ENCODE measurements around the gene SLC35E3.

Gene SLC35E3

DNA sequence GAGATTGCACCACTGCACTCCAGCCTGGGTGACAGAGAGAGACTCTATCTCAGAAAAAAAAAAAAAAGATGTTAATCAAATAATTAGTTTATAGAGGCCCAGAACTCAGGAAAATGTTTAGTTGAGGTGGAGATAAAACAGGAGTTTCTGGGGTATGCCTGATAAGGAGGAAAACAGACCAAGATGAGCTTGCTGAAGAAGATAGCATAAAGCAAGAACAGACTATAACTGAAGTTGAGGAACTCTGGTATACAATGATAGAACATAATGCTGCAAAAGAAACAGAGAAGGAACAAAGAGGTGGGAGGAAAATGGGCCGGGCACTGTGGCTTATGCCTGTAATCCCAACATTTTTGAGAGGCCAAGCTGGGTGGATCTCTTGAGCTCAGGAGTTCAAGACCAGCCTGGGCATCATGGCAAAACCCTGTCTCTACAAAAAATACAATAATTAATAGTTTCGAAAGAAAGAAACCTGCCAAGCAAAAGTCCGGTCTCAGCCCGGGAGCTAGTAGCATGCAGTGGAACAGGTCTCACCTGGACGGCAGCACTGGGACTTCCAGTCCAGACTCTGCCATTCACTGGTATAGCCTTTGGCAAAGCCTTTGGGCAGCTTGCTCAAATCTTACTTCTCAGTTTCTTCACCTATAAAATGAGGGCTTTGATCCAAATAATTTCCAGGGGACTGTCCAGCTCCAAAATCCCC is 25.4 kb downstream of the SLC35E3 start:
- DNase-seq: no peak

DNA sequence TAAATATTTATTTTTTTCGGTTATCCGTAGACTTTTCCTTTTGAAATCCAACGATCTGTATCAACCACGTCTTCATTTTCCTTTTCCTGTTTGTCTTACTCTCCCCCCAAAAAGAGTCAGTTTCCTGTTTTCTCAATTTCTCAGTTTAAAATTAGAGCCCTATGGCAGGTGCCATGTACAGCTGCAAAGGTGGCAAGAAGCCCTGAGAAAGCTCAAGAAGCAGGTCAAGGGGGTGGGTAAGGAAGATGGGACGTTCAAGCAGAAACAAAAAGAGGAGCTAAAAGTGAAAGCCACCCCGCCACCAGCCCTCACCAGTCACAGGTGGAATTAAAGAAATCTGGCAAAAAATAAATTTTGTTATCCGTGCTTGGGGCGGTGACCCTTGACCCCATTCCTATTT is 26.7 kb downstream of the SLC35E3 start:
- no peak for DNase-seq

DNA sequence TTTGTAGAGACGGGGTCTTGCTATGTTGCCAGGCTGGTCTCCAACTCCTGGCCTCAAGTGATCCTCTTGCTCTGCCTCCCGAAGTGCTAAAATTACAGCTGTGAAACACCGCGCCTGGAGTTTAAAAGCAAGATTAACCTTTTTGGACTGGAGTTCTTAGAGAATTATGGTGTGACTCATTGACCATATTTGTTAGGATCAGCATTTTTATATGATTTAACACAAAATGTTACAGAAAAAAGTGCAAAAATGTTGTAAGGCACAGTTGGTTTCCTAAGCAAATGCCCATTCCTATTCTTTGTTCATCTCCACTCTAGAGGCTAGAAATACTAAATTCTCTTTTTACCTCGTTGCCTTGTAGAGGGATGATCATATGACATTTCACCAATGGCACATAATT is 27.6 kb downstream of the SLC35E3 start:
- DNase-seq: no peak

DNA sequence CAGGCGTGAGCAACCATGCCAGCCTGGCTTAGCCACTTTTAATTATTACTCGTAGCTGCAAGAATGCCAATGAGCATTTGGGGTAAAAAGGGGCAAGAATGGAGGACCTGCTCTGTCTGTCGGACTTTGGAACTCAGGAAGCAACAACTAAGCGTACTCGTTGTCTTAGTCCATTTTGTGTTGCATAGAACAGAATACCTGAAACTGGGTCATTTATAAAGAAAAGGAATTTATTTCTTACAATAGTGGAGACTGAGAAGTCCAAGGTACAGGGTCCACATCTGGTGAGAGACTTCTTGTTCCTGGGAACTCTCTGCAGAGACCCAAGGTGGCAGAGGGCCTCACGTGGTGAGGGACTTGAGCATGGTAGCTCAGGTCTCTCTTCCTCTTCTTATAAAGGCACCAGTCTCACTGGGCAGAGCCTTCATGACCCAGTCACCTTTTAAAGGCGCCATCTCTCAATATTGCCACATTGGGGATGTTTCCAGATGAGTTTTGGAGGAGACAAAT is 29.2 kb downstream of the SLC35E3 start:
- no peak for DNase-seq

DNA sequence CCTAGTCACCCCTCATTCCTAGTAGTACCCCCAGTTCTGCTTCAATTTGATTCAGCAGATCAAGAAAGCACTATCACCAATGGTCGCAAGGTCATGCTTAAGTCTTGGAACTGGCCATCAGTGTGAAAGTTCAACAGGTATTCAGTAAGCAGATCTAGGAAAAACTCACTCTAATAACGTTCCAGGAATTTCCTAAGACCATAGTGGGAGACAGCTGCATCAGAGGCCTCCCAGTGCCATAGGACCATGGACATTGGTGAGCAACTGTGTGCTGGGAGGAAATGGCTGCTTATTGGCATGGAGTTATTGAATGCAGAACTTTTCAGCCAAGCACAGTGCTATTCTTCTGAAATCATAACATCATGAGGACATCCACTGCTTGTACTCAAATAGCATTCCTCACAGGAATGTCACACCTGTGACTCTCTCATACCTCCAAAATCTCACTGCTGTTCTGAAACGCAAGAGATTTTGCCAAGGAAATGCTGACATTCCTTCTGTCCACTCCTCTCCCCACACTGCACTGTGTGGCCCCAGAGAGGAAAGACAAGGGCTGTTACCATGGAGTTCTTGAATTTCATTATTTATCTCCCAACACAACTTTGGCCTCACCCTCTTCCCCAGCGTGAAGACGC is 31.1 kb downstream of the SLC35E3 start:
- DNase-seq: no peak

DNA sequence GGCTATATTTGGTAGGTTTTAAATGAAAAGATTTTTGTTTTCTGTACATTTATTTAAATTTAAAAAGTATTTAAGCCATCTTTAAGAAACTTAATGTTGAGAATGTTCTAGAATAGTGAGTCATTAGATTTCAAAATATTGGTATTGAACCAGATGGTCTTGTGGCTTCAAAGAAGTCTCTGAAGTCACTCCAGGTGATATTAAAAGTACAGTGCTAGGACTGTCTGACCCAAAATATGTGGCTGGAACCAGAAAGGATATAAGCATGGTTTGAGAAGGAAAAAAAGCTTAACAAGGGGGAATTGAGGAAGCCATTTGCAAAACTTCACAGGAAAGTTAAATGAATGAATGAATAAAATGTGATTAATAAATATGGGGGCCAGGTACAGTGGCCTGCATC is 33.3 kb downstream of the SLC35E3 start:
- no peak for DNase-seq

DNA sequence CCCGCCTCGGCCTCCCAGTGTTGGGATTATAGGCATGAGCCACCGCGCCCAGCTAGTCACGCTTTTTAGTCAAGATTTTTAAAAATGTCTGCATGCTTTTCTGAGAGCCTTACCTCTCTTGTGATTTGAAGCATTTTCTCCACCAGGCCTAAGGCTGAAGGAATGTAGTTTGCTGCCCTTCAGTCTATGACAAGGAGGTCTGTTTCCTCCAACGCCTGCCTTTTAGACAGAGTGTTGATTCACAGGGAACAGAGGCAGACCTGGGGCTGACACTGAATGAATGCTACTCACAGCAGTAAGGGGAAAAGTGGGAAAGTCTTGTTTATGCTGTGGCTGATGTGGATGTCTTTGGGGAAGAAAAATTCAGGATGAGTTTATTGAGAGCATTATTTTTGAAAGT is 34.8 kb downstream of the SLC35E3 start:
- DNase-seq: no peak

DNA sequence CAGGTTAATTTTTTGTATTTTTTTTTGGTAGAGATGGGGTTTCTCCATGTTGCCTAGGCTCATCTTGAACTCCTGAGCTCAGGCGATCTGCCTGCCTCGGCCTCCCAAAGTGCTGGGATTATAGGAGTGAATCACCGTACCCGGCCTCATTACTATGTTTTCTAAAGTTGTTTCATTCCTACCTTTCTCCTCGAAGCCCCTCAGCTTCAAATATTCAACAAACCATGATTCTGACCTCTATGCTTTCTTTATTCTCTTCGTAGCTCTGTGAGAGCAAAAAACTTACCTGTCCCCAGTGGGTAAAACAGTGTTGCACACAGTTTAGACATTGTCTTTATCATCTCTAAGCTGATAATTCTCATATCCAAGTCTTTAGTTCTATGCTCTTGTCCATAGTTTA is 35.8 kb downstream of the SLC35E3 start:
- no peak for DNase-seq

DNA sequence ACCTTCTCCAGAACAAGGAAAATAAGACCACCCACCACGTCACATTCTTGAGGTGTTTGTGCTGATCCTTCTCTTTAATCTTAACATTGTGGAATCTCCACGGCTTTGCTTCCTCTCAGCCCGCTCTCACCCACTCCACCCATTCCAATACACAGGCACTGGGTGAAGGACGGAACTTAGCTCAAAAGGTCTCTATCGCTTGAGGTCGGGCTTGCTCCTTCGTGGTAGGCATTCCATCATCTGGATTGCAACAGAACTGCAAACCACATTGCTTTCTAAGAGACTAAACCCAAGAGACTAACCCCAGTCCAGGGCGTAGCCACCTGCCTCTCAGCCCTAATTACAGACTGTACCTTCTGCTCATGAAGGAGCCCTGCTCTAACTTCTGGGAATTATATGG is 38.0 kb downstream of the SLC35E3 start:
- DNase-seq: no peak

DNA sequence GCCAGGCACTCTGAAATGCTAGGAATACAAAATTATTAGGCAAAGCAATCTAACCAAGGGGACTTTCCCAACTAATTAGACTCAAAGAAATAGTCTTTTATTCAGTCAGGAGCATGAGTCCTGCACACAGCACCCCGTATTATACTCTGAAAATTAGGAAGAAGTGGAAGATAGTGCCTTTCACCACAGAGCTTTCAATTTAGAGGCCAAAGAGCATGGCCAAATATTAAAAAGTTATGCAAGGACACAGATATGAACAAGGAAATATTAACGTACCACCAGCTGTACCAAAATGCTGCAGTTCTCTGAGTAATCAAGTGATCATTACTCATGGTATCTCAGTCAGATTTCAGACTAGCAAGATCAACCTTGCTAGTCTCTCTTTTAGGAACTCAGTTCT is 39.4 kb downstream of the SLC35E3 start:
- DNase-seq: no peak

DNA sequence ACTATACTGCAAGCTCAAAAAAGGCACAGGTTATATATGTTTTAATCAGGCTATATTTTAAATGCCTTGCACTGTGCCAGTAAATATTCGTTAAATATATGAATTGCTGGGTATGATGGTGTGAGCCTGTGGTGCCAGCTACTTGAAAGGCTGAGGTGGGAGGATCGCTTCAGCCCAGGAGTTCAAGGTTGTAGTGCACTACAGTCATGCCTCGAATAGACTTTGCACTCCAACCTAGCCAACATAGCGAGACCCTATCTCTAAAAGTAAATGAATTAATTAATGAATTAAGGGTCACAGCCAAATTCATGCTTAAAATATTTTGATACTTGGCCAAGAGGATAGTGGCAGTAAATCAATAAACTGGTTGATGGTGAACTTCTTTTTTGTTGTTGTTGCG is 39.8 kb downstream of the SLC35E3 start:
- no peak for DNase-seq

DNA sequence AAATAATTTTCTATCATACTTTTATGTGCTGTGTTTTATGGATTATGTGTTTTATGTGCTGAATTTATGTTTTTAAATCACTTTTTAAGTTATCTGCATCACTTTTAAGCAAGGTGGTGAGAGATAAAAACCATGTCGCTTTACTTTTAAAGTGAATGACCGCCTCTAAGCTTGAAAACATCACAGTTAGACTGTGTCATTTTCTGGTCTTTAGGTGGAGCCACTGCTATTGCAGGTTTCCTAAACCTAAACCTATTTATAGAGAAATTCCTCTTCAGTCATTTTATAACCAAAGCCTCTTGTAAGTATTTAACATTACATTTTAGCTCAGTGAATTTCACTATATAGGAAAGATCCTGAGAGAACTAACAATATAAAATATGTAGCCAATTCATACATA is 41.0 kb downstream of the SLC35E3 start:
- no peak for DNase-seq

DNA sequence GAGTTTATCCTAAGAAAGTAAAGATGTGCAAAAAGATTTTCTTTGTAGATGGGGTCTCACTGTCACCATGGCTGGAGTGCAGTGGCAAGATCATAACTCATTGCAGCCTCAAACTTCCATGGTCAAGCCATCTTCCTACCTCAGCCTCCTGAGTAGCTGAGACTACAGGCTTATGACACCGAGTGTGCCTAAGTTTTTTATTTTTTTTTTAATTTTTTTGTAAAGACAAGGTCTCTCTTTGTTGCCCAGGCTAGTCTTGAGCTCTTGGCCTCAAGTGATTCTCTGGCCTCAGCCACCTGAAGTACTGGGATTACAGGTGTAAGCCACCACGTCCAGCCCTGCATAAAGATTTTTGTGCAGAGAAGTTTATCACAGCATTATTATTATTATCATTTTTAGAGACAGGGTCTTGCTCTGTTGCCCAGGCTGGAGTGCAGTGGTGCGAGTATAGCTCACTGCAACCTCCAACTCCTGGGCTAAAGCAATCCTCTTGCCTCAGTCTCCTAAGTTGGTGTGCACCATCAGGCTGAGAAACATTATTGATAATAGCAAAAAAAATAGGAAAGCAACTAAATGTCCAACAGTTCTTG is 42.7 kb downstream of the SLC35E3 start:
- no peak for DNase-seq

DNA sequence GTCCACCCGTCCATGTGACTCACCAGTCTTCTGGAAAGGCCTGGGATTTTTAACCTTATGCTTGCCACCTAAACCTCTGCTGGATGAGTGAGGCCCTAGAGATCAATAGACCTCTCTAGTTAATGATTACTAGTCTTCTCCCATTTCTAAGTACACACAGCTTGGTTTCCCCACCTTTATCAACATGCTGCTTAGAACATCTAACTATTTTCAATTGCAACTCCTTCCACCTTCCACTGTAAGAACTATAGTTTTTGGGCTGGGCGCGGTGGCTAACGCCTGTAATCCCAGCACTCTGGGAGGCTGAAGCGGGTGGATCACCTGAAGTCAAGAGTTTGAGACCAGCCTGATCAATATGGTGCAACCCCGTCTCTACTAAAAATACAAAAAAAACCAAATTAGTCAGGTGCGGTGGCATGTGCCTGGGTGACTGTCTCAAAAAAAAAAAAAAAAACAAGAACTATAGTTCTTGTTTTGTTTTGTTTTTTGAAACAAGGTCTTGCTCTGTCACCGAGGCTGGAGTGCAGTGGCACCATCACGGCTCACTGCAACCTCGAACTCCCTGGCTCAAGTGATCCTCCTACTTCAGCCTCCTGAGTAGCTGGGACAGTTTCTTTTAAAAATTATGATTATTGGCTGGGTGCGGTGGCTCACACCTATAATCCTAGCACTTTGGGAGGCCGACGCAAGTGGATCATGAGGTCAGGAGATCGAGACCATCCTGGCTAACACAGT is 43.3 kb downstream of the SLC35E3 start:
- no peak for DNase-seq

DNA sequence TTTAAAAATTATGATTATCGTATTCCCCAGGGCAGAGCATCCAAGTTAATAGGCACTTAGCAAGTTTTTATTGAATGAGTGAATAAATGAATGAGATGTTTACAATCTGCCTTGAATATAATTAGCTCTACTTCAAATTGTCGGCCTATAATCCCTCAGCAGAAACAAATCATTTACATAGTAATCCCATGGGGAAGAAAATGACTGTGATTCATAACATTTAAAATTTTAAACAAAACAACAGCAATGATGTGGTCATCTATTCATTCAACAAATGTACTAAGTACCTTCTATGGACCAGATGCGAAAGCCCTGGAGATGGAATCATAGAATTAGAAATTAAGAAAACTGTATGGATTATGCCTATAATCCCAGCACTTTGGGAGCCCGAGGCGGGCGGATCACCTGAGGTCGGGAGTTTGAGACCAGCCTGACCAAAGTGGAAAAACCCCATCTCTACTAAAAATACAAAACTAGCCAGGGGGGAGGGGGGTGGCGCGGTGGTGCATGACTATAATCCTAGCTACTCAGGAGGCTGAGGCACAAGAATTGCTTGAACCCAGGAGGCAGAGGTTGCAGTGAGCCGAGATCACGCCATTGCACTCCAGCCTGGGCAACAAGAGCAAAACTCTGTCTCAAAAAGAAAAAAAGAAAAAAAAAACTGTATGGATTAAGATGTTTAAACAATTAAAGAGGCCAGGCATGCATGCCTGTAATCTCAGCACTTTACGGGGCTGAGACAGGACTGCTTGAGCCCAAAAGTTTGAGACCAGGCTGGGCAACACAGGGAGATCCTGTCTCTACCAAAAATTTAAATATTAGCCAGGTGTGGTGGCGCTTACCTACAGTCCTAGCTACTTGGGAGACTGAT is 44.3 kb downstream of the SLC35E3 start:
- no peak for DNase-seq

DNA sequence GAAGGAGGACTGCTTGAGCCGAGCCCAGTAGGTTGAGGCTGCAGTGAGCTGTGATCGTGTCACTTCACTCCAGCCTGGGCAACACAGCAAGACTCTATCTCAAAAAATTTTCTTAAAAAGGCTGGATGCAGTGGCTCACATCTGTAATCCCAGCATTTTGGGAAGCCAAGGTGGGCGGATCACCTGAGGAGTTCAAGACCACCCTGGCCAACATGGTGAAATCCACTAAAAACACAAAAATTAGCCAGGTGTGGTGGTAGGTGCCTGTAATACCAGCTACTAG is 44.9 kb downstream of the SLC35E3 start:
- no peak for DNase-seq

DNA sequence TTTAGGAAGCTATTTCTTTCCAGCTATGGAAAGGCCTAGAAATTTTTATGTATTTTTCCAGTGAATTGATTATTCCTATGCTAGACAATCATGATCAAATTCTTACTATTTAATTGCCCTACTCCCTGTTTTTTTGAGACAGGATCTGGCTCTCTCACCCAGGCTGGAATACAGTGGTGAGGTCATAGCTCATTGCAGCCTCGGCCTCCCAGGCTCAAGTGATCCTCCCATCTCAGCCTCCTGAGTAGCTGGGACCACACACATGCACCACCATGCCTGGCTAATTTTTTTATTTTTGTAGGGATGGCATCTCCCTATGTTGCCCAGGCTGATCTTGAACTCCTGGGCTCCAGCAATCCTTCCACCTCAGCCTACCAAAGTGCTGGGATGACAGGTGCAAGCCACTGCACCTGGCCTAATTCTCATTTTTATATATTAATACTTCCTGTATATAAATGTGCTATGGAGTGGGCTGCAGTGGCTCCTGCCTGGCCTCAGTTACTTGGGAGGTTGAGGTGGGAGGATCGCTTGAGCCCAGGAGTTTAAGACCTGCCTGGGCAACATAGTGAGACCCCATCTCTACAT is 46.0 kb downstream of the SLC35E3 start:
- no peak for DNase-seq

DNA sequence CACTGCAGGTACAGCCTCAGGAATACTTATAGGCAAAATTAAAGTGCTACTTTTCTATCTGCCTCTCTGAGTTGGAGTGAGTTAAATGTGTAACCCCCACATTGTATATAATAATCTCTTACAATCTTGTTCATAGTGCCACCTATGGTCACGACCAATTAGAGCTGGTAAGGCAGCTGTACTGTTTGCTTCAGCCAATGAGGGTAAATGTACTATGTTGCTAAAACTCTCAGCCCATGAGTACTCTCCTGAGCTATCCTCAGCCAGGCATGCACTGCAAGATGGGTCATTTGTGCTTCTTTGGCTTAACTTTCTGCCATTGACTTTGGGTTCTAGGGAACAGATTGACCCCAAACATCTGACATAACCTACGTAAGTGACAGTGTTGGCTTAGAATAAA is 47.0 kb downstream of the SLC35E3 start:
- no peak for DNase-seq

DNA sequence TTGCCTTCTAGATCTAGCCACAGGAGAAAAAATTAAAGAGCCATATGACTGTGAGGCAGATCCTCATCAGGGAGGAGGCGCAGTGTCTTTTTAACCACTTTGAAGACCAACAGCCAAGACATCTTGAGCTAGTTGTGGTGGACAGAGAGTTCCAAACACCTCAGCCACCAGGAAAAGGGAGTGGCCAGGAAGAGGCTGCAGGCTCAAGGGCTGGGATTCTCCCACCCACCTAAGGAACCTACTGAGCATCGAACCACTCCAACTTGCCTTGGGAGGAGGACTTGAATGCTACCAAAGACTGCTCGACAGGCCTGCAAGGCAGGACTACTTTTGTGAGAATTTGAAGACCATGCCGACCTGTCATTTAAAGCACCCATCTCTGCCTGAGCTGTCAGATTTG is 47.5 kb downstream of the SLC35E3 start:
- DNase-seq: no peak

DNA sequence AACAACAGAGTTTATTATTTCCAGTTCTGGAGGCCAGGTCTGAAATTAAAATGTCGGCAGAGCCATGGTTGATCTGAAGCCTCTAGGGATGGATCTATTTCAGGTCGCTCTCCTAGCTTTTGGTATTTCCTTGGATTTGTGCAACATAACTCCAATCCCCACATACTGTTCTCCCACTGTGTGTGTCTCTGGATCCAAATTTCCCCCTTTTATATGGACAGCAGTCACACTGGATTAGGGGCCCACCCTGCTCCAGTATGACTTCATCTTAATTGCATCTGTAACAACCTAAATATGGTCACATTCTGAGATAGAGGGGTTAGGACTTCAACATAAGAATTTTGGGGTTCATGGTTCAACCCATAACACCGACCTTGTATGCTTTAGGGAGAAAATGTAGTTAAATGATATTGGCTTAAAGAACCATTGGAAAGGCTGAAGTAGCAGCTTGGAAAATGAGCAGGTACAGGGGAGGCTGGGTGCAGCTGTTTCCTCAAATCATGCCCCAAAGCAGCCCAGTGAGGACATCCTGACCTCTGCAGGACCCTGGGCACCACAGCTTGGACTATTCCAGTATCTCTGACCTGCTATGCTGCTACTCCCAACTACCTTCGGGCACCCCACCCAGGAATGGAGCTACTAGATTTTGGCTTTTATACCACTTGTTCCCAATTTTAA is 48.1 kb downstream of the SLC35E3 start:
- no peak for DNase-seq

DNA sequence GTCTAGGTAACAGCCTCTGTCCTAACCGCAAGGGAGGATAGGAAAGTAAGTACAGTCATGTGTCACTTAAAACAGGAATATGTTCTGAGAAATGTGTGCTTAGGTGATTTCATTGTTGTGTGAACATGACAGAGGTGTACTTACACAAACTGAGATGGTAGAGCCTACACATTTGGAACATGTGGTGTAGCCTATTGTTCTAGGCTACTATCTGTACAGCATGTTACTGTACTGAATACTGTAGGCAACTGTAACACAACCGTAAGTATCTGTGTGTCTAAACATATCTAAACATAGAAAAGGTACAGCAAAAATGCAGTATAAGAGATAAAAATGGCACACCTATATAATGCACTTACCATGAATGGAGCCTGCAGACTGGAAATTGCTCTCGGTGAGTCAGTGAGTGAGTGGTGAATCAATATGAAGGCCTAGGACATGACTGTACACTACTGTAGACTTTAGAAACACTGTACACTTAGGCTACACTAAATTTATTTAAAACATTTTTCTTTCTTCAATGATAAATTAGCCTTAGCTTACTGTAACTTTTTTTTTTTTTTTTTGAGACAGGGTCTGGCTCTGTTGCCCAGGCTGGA is 48.8 kb downstream of the SLC35E3 start:
- DNase-seq: no peak

DNA sequence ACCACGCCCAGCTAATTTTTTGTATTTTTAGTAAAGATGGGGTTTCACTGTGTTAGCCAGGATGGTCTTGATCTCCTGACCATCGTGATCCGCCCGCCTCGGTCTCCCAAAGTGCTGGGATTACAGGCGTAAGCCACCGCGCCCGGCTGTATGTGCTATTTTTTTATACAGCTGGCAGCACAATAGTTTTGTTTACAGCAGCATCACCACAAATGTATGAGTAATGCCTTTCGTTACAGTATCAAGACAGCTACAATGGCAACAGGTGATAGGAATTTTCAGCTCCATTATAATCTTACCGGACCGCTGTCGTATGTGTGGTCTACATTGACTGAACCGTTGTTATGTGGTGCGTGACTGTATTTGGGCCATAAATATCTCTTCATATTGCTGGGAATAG is 50.4 kb downstream of the SLC35E3 start:
- DNase-seq: no peak

Data from stimulated activated CD4-positive, alpha-beta T cell treated with anti-CD3 and anti-CD28 coated beads, Interleukin-4, amount 100 ng/mL, for 4 hours (primary cell).